T-helper 1 cell (primary cell): ENCODE results near the gene ADGRL1.
"Not testable (repeated sequence)": the region's sequence is repeated elsewhere in the genome, so short reads cannot be mapped to it uniquely, and the experiment has no call there.

ENCODE experiments used
- DNase-seq, 5 donors: peaks; one replicate each; pipeline ENCODE4 v3.0.0-alpha.2; 2012 to 2020

ADGRL1 gene

DNA sequence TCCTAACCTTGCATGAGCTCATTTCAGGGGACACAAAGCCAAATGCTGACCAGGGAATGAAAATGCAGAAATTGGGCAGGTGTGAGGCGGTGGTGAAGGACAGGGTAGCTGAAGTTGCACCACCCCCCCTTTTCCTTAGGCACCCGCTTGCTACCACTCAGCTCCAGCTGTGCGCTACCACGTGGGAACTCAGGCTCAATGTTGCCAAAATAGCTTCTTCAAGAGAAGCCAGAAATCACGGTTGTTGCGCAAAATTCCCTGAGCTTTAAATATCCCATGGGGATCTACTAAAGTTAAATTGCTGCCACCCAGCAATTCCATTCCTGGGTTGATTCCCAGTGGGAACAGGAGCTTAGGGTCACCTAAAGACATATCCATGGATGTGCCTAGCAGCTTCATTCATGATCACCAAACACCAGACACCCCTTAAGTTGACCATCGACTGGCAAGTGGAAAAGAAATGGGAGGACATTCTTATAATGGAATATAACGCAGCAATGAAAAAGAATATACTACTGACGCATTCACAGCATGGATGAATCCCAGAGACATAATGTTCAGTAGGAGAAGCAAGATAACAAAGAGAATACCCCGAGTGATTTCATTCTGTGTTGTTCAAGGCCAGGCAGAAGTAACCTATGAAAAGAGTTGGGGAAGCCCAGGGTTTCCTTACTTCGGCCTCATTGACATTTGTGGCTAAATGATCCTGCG, 12.8 kb upstream of the ADGRL1 start:
- DNase-seq: no peak

DNA sequence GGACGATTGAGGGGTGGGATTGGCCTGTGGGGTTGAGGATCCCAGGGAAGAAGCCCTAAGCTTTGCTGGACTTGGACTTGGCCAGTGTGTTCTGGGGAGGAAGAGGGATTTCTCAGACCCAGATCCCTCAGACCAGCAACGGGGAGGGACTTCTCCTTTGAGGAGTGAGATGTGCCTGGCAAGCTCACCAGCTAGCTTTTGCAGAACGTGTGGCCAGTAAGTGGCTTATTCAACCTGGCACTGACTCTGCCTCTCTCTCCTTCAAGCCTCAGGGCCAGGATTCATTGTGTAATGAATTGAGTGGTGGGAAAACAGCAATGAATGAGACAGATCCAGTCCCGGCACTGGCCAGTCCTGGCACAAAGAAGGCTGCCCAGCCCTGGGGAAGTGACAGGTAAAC, 11.9 kb upstream of the ADGRL1 start:
- not testable (repeated sequence) for DNase-seq

DNA sequence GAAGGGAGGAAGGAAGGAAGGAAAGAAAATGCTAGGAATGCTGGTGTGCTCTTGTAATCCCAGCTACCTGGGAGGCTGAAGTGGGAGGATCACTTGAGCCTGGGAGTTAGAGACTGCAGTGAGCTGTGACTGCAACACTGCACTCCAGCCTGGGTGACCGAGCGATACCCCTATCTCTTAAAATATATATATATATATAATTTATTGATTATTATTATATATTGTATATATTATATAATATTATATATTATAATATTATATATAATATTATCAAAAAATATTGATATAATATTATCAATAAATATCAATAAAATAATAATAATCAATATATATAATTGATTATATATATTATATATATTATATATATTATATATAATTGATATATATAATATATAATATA, 8.6 kb upstream of the ADGRL1 start:
- no peak for DNase-seq

DNA sequence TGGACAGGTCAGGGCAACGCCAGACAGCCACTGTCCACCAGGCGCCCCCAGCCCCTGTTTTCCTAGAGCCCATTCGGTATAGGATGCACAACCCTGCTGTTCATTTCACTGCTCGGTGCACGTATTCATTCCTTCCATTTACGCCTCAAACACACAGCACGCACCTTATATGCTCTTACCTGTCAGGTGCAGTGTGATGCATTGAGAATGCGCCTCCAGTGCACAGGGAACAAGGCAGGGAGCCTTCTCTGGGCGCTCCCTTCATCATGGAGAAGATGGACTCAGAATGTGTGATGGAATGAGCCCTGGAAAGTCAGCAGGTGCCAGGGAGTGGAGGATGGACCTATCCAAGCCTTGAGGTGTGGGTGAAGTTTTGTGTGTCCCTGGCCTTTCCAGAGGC, 4.2 kb upstream of the ADGRL1 start:
- DNase-seq: not testable (repeated sequence)

DNA sequence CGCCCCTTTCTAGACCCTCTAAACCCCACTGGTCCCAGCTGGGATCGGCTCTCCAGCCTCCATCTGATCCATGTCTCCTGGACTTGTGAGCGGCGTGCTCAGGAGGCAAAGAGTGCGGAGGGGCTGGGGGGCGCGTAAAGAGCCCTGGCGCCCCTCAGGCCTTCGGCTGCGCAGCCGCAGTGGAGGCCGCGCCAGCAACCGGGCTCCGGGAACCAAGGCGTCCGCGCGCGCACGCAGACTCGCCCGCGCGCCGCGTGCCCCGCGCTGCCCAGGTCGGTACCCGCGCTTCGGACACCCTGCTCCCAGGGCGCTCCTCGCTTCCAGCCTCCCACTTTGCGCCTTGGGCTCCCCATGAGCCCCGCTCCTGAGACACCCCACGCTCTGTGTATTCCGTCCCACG, 3.4 kb upstream of the ADGRL1 start:
- not testable (repeated sequence) for DNase-seq

DNA sequence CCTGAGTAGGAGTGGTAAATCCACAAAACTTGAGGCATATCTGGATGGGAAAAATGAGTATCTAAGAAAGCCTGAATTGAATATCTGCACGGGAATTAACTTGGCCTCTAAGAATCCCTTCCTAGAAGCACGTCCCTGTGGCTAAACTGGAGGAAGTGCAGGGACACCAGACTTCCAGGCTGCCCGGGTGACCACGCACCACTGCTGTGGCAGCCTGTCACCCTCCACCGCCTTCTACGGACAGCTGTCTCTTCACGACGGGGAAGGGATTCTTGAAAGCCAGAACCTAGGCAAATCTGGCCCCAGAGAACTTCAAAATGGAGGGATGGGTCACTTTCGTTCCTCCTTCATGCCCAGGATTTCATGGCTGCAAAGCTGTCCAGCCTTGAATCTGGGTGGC, 2.5 kb upstream of the ADGRL1 start:
- not testable (repeated sequence) for DNase-seq

DNA sequence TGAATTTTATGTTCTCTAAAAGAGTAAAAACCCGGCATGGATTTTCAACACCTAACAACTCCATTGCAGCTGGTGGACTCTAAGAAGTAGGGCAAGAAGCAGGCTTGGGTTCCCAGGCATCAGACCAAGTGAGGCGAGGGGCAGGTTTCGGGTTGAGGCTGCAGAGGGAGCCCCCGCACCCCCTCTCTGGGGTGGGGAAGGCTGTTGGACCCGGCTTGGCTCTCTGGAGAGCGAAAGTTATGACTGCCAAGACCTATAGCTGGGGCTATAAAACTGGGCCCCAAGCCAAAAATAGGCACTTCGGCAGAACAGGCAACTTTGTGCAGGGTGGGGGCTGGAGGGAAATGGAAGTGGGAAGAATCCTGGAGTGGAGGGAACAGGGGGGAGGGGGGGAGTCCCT, 1.8 kb upstream of the ADGRL1 start:
- DNase-seq: not testable (repeated sequence)

DNA sequence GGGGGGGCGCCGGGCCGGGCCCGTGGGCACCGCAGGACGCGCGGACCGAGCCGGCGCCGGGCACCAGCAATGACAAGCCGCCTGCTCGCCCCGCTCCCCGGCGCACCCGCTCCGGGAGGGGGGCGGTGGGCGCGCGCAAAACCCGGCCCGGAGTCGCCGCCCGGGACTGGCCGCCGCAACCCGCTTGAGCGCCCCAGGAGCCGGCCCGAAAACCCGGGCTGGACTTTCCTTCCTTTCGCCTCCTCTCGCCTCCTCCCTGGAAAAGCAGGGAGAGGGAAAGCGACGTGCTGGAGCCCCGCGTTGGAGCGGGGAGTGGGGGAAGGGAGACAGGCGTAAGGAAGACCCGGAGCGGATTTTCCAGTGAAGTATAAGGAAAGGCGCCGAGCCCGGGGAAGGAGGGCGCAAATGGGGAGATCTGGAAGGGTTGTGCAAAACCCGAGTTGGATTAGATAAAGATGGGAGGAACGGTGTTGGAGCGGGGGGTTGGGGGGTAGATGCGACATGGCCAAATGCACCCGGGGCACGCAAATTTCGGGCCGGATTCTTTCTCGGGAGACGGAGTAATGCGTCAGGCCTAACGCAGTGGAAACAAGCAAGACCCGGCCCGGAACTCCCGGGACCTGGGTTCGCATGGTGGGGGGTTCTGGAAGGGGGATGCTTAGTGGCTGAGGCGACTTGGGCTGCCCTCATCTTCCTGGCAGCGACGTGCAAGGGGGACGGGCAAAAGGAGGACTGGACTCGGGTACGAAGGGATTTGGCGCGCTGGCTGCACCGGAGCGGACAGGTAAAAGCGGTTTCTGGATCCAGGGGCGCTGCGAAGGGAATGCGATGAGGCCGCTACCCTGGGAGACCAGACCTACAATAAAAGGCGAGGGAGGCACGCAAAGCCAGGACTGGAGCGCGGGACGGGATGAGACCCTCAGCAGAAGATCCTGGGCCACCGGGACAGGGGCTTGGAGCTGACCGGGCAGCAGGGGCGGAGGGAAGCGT, 1.1 kb upstream of the ADGRL1 start:
- DNase-seq: peak; percentile 53 to 81 (median 74)

DNA sequence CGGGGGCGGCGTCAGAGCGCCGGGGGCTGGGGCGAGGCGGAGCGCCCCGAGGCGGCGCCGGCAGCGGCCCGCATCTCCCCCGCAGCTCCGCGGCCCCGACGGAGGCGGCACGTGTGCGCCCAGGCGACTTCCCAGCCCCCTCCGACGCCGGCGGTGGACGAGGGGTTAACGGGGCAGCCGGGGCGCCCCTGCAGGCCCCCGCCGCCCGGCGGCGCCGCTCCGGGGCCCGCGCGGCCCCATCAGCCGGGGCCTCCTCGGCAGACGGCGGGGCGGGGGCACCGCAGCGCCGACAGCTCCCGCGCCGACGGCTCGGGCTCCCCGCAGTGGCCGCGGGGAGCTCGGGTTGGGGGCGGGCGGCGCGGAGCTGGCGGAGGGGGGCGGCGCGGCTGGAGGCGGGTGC, 339 bp upstream of the ADGRL1 start:
- DNase-seq: peak in 2 of 5 donors; percentile 12 to 42

DNA sequence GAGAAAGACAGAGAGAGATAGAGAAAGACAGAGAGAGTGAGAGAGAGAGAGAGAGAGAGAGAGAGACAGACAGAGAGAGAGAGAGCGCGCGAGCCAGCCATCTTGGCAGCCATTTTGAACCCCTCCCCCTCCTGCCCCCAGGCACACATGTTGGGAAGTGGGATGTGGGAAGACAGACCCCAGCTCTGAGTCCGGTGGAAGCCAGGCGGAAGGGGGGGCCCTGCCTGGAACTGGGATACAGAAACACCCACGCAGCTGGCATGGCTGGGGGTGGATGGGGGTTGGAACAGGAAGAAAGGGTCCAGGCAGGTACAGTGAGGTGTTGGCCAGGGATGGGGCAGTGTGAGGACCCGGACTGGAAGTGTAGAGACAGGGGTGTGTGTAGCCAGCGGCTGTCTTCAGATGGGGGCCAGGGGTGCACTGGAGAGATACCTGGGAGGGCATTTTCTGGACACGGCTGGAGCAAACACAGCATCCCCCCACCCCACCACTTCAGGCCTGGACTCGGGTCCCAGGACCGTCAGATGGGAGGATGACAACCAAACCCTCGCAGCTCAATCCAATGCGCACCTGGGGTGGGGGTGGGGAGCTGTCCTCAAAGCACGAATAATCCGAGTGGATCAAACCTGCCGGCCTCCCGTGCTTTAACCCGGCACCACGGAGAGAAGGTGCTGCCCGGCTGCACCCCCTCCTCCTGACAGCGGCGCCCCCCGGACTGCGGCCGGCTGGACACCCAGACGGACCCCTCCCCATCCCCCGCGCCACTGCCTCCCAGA, 1.1 kb downstream of the ADGRL1 start:
- DNase-seq: not testable (repeated sequence)

DNA sequence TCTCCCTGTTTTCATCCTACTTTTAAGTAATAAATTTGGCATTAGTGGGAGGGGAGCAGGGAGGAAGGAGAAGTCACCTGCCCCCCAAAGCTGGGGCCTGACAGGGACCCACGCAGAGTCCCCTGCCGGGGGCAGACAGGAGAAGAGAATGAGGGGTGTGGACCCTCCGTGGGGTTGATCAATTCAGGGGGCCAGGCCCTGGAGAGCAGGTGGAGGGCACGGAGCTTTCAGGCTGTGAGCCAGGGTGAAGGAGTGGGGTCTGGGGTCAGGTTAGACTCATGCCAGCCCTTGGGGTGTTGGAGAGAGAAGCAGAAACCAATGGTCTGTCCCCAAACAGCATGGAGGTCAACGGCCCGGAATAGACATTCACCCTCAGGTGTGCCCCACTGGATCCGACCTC, 1.8 kb downstream of the ADGRL1 start:
- not testable (repeated sequence) for DNase-seq

DNA sequence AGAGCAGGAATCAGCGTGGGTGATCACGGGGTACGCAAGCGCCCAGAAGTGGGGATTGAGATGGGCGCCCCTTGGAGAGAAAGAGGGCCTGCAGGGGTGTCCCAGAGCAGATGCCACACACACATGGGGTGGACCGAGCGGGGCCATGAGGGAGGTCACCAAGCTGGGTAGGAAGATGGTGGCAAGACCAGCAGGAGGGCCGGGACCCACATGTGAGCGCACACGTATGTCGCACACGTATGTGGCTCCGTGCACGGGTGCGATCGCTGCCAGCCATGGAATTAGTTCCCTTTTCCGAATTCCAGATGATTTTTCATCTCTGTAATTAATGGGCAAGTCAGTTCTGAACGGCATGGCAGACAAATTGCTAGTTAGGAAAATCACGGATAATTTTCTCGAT, 2.2 kb downstream of the ADGRL1 start:
- DNase-seq: not testable (repeated sequence)

DNA sequence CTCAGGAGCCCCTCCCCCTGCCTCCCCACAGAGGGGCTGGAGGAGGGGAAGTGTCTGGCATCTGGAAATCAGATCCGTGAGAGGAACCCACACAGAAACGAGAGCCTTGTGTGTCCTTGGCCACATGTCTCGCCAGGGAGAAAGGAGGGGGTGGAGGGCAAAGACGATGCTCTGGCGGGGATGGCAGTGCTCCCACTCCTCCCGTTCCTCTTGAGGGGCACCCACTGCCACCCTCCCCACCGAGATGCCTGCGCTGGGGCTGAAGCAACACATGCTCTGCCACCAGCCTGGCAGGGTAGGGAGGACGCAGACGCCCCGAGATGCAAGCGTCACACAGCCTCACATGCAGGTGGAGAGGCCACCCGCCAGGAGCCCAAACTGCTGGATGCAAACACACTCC, 2.8 kb downstream of the ADGRL1 start:
- no peak for DNase-seq

DNA sequence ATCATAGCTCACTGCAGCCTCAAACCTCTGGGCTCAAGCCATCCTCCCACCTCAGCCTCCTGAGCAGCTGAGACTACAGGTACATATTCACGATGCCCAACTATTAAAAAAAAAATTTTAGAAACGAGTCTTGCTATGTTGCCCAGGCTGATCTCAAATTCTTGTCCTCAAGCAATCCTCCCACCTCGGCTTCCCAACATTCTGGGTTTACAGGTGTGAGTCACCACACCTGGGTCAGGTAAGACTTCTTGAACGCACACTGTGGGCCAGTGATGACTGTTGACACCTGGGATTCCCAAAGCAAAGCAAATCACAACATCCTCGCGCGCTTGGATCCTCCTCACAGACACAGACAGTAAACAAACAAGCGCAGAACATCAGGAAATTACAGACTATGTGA, 4.5 kb downstream of the ADGRL1 start:
- not testable (repeated sequence) for DNase-seq

DNA sequence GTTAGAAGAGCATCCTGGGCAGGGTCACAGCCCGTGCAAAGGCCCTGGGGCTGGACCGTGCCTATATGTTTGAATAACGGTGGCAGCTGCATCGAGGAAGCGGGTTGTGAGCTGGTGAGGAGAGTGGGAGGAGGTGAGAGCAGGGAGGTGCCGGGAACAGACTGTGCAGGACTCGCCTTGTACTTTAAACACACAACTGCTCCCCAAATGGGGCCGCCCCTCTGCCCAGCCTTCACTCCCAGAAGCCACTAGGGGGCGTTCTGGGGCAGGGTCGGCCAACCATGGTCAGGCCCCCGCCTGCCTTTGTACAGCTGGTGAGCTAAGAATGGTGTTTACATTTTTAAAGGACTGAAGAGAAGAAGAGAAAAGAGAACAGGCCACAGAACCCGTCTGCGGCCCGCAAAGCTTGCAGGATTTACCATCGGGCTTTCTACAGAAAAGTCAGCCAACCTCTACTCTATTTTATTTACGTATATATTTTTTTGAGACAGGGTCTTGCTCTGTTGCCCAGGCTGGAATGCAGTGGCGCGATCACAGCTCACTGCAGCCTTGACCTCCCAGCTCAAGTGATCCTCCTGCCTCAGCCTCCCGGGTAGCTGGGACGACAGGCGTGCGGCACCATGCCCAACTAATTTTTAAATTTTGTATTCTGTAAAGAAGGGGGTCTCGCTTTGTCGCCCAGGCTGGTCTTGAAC, 5.7 kb downstream of the ADGRL1 start:
- peak in 3 of 5 donors; percentile 22 to 36 (median 31) for DNase-seq

DNA sequence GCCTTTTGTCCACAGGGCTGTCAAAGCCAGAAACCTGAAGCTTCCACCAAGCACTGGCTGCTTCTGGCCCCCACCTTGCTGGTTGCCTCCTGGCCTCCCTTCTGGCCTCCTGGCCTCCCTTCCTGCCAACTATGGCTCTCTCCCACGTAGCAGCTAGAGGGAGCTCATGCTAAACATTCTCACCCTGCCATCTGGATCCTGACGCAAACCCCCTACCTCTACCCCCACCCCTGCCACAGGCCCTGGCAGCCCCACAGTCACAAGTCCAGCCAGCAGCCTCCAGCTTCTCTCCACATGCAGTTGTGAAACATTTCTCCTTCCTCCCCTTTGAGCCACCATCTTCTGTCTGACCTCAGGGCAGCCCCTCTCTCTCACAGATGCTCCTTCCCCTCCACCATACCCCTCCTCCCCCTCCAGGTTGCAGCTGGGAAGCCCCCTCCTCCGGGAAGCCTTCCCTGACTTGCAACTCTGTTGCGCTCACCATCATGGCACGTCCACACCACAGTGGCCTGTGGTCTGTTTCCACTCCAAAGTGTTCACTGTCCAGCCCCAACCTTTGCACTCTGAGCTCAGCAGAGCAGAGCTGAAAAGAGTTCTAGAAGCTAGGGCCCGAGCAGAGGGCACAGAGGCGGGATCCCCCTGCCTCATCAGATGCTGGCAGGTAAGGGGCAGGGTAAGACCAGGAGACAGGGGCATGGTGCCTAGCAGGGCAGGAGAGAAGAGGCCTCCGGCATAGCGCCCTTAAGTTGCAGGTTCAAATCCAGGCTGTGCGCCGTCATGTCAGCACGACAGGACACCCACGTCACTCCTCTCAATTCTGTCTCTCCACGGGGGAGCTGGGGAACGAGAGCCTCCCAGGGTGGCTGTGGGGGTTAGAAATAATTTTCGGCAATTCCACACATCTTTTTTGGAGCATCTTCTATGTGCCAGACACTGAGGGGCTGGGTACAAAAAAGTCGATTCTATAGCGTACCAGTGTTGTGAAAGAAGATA, 7.3 kb downstream of the ADGRL1 start:
- DNase-seq: no peak

DNA sequence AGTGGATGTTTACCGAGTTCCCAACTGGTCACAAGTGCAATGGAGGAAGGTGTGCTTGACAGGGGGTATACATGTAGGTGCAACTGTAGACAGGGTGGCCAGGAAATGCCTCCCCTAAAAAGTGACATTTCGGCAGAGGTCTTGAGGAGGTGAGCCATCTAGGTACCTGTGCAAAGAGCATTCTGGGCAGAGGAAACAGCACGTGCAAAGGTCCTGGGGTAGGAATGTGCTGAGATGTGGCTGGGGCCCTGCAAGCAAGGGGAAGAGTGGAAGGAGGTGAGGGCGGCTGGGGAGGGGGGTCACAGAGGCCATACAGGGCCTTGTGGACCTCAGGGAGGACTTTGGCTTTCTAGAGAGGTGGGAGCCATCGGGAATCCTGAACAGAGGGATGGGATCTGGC, 8.1 kb downstream of the ADGRL1 start:
- DNase-seq: no peak

DNA sequence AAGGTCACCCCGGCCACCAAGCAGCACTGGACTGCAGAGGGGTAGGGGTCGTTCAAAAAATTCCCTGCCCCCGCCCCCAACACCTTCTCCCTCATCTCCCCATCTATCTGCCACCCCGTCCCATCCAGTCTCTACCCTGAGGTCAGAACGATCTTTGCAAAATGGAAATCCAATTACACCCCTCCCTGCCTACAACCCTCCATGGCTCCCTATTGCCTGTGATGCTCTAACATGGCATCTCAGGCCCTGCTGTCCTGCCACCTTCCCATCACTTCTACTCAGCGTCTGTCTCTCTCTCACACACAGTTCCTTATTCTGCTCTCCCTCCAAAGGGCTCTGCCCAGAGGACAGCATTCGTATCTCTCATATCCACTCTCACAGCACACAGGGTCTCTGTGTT, 8.7 kb downstream of the ADGRL1 start:
- not testable (repeated sequence) for DNase-seq

DNA sequence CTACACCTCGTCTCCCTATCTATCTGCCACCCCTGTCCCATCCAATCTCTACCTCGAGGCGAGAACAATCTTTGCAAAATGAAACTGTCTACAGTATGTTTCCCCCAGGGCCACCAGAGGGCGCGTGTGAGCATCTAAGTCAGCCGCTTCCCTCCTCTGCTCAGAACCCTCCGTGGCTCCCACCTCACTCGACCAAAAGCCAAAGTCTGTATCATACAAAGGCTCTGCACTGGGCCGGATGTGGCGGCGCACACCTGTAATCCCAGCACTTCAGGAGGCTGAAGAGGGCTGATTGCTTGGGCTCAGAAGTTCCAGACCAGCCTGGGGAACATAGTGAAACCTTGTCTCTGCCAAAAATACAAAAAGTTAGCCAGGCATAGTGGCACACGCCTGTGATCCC, 9.9 kb downstream of the ADGRL1 start:
- peak; percentile 55 to 78 (median 66) for DNase-seq

DNA sequence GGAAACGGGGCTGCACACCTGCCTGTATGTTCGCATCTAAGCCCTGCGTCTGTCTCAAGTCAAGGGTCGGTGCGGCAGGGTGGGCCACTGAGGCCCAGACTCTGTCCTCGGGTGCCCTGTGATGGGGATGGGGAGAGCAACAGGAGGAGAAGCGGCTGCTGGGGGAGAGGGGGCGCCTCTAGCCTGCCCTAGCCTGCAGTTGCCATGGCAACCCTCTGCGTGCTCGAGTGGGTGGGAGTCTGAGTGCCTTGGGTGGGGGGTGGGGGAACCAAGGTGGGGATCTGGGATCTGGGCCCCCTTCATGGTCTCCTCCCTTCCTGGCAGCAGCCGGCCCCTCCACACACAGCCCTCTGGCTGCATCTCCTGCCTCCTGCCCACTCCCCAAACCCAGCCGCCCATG, 10.8 kb downstream of the ADGRL1 start:
- not testable (repeated sequence) for DNase-seq

DNA sequence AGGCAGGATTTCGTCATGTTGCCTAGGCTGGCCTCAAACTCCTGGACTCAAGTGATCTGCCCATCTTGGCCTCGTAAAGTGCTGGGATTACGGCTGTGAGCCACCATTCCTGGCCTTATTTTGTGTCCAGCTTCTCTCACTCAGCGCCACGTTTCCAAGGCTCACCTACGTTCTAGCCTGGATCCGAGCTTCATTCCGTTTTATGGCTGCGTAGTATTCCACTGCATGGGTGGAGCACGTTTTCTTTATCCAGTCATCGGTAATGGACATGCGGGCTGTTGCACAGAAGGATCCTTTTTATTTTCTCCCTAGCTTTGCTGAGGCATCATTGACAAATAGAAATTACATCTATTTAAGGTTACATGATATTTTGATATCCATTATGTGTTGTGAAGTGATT, 16.6 kb downstream of the ADGRL1 start:
- DNase-seq: no peak
